ENCODE results near the gene CNOT6.

CNOT6 gene

DNA sequence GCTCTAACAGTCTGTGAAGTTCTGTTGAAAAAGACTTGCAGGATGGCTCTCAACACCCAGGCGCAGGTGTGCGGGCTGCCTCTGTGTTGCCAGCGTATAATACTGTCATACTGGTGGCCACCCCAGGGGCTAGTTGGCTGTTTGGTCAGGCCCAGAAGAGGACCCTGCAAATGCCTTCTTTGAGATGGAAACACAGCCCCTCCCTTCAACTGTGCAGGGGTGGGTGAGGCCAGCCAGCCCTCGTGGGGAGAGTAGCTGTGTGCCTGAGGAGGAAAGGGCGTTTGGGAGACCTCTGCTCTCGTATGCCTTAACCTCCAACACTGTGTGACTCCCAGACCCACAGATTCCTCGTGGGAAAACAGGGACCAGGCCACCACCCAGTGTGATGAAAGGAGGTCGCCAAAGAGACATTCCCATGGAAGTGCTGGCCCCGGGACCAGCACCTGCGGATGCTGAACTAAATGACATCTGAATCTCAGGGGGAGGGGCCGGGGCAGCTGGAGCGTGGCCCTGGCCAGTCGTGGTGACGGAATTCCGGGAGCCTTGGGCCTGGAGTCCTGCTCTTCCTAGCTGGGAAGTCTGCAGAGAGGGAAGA lies 108.4 kb downstream of the CNOT6 start:
- DNase-seq = no peak

DNA sequence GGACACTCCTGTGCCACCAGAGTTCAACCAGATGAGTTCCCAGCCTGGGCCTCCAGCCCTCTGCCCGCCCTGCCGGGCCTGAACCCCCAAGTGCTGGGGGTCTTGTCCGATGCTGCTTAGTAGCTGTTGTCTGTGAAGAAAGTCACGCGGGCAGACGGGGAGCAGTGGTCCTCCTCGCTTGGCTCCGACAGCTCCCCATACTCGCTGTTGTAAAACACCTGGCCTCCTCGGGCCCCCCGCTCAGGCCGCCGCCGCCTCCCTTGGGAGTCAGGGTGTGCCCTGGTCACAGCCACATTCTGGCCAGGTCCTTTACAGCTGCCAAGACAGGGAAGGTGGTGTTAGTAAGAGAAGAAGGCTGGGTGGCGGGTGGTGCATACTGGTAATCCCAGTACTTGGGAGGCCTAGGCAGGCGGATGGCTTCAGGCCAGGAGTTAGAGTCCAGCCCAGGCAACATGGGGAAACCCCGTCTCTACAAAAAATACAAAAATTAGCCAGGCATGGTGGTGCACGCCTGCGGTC lies 109.0 kb downstream of the CNOT6 start:
- no peak for DNase-seq

DNA sequence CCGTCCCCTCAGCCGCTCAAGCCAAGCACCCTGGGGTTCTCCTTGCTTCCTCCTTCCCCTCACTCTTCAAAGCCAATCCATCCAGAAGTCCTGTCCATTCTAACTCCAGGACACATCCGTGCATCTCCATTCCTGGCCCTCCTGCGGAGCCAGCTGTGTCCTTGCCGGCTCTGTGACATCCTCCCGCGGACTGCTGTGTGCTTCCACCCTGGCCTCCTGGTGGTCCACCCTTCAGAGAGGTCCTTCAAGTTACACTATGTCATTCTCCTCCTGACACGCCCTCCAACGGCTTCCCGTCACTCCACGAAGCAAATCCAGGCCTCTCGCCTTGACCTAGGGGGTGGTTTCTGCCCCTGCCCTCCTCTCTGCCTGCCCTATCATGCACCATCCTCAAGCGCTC lies 110.1 kb downstream of the CNOT6 start:
- DNase-seq = no peak

DNA sequence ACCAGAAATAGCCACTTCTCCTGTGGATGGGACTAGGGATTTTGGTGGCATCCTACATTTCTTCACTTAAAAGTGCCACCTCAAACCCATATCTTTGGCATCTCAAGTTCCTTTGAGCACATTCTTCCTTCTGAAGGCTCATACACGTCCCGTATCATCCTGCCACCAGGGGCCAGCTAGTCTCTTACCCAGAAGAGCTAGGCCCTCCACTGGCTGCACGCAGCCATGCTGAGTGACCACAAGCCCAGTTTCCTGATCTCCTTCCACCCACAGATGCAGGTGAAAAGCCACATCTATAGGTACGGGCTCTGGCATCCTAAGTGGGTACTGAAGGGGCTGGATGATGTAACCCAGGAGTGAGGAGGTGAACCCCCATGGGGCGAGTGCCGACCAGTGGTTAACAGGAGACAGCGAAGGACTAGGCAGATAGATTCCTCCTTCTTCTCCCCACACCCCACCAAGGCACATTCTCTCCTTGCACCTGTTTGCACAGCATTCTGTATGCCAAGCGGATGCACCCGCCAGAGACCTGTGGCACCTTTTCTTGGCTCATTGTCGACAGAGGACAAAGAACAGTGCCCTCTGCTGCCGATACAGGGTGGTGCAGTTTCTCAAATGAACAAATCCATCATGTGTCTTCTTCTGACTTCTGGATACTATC lies 111.5 kb downstream of the CNOT6 start:
- peak; percentile 36 to 55 for DNase-seq

DNA sequence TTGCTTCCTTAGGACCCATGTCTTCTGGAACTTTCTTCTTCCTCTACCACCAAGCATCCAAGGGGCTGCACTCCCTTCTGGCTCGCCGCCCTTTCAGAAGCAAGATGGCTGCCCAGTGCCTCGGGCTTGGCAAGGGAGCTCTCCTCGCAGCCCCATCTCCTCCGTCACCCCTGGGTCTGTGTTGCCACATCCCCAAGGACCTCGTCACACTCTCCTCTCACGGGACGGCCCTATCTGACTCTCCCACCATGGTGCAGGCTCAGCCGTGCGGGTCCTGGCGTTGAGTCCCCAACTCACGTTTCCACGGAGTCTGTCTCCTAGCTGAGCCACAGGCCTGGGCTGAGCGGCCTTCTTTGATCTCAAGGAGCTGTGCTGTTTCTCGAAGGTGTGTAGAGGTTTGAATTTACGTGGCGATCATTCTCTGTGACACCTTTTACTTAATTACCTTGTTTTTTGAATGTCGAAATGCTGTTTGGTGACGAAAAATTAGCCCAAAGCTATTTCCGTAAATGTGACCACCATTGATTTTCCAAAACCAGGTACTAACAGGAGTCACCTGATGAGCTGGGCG lies 112.1 kb downstream of the CNOT6 start:
- DNase-seq = no peak

DNA sequence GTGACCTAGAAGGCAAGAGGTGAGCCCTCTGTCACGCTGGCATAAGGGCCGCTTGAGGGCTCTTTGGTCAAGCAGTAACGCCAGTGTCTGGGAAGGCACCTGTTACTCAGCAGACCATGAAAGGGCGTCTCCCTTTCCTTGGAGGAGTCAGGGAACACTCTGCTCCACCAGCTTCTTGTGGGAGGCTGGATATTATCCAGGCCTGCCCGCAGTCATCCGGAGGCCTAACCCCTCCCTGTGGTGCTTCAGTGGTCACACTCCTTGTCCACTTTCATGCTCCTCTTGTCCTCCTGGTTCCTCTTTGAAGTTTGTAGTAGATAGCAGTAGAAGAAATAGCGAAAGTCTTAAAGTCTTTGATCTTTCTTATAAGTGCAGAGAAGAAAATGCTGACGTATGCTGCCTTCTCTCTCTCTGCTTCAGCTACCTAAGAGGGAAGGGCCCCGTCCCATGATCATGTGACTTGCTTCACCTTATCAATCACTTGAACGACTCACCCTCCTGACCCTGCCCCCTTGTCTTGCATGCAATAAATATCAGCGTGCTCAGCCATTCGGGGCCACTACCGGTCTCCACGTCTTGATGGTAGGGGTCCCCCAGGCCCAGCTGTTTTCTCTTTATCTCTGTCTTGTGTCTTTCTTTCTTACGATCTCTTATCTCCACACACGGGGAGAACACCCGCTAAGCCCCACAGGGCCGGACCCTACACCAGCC lies 113.8 kb downstream of the CNOT6 start:
- DNase-seq = no peak

DNA sequence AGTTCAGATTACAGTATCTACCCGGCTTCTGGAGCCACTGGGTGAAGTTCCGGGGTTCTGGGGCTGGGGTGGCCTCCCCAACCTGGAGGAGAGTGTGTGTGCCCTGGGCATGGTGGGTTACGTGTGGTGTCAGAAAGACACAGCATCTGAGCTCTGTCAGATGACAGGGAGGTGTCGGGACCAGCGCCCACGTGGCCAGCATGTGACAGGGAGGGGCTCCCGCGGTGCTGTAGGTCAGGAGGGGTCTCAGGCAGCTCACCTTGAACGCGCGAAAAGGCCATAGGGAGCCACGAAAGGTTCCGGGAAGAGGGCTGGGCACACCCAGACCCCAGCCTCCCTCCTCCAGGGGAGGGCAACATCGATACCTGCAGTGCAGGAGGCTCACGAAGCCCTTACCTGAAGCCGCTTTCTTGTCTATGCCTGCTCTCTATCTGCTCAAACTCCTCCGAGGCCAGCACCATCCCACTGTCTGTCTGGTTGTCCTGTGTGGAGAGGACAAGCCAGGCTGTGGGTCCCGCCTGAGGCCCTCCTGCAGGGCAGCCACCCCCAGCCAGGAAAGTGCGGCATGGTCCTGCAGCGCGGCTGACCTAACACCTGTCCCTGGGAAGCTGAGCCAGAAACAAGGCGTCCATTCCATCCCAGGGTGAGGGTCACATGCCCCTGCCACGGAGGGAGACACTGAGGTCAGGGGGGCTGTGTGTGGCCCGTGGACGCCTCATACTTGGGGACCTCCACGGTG lies 114.6 kb downstream of the CNOT6 start:
- no peak for DNase-seq

DNA sequence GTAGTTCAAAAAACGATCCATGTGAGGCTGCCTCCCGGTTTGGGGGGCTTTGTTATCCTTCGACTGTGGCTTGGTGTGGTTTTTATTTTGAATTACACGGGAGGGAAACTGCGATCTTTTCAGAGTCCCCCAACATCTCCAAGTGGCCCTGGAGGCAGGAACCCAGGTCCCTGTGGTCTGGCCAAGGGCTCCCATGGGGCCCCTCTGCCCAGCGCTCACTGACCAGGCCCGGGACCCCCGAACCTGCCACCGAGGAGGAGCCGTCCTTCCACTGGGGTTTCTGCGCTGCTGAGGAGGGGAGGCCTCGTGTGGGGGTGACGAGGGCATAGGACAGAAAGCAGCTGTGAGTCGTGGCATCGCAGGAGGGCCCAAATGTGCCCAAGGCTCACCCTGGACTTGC lies 115.2 kb downstream of the CNOT6 start:
- DNase-seq = no peak

DNA sequence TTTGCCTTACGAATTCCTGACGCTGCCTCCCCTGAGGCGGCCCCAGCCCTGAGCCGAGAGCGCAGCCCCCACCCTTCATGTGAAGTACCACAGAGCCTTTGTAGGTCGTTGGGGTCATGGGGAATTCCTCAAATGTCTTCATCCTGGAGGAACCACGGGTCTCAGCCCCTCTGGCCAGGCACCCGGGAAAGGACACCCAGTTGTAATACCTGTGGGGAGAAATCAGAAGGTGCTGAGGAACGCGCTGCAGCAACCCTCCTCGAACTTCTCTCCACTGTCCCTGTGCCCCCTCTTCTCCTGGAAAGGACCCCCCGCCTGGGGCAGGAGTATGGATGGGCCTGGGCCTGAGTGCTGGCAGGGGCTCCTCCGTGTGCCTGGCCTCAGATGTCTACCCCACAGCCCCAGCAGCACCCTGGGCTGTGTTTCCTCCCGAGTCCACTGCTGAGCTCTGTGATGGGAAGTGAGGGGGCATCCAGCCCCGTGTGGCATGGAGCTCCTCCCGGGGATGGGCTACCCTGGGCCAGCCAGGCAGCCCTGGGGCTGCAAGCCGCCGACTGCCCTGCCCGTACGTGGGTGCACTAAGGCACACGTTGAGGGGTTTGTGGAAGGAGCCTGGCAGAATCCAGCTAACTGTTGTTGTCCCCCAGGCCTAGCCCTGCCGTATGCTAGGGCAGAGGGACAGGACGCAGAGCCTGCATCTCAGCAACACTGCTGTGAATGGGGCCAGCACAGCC lies 115.8 kb downstream of the CNOT6 start:
- DNase-seq = no peak

DNA sequence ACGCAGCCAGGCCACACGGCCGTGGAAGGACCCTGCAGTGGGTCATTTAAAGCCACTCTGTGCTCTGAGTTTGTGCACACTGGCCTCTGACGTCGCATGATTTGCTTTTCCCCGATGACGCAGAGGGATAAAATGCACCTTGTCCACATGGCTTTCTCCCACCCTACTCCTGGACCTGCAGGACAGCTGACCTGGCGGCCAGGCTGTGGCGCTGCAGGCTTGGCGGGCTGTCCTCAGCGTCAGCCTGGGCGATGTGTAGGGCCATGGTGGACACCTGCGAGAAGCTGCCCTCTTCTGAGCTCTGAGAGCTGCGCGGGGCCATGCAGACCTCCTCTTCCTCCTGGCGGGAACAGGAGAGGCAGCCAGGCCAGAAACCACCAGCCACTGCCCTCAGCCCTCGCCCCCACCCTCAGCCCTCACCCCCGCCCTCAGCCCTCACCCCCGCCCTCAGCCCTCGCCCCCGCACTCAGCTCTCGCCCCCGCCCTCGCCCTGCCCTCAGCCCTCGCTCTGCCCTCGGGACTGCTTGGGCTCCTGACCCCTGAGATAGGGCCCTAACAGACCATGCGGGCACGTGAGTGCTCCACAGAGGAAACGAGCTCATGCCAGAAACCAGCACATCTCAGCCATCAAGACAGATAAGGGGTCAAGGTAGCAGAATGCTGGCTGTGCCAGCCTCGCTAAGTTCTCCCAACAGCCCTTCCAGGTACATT lies 117.1 kb downstream of the CNOT6 start:
- no peak for DNase-seq

DNA sequence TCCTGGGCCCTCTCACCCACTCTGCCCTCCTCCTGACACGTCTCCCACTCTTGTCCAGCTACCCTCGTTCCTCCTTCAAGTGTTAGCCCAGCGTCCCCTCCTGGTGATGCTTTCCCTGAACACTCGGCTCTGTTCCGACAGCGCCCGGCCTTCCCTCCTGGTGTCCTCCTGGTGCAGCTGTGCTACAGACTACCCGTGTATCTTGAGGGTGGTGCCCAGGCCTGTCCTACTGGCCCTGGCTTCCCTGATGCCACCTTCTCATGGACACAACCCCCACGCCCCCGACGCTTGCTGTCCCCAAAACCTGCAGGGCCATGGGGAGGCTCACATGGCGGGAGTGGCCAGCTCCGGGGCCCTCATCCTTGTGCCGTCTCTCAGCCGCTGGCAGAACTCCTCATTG lies 118.5 kb downstream of the CNOT6 start:
- DNase-seq = no peak

DNA sequence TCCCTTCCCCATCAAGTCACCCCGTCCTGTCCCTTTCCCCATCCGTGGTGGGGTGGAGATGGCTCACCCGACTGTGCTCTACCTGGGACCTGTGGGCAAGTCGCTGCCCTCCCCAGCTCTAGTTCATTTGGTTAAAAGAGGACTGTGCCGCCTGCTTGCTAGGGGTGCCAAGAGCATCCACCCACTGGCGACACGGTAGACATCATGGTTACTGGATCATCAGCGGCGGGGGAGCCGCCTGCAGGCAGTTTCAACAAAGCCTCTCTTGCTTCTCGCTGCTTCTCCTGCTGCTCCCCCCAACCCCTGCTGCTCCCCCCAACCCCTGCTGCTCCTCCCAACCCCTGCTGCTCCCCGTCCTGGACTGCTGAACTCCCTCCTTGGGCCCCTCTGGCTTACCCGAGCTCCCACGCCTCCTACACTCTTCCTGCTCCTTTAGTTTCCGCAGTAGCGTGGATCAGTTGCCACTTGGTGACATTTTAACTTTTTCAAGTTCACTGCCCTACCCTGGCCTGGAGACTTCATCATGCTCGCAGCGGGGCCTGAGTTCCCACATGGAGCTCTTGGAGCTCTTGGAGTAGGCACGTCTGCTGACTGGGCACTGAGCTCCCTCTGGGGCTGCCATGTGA lies 119.1 kb downstream of the CNOT6 start:
- DNase-seq = no peak

DNA sequence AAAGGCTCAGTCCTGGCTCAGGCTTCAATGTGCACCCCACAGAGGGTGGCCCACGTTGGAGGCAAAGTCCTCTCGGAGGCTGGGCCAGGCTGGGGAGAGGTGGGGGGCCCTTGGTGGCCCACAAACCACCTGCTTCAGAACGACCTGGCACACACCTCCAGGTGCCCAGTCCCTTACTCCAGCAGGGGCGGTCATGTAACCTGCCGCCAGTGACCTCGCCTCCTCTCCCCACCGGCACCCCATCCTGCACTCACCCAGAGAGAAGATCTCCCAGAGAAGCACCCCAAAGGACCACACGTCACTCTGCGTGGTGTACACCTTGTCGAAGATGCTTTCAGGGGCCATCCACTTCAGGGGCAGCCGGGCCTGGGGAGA lies 119.6 kb downstream of the CNOT6 start:
- DNase-seq = no peak

DNA sequence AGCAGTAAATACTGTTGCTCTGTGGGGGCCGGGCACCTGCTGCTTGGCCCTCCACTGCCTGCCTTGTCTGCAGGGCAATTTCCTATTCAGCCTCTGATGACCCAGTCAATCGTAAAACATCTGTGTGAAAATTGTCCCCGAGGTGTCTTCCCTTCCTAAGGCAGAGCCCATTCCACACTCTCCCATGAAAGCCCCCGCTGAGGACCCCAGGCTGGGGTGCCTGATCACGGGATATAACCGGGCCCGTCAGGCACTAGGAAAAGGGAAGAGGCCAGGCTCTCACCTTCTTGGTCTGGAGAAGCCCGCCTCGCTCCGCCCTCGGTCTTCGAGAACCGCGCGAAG lies 124.3 kb downstream of the CNOT6 start:
- no peak for DNase-seq

DNA sequence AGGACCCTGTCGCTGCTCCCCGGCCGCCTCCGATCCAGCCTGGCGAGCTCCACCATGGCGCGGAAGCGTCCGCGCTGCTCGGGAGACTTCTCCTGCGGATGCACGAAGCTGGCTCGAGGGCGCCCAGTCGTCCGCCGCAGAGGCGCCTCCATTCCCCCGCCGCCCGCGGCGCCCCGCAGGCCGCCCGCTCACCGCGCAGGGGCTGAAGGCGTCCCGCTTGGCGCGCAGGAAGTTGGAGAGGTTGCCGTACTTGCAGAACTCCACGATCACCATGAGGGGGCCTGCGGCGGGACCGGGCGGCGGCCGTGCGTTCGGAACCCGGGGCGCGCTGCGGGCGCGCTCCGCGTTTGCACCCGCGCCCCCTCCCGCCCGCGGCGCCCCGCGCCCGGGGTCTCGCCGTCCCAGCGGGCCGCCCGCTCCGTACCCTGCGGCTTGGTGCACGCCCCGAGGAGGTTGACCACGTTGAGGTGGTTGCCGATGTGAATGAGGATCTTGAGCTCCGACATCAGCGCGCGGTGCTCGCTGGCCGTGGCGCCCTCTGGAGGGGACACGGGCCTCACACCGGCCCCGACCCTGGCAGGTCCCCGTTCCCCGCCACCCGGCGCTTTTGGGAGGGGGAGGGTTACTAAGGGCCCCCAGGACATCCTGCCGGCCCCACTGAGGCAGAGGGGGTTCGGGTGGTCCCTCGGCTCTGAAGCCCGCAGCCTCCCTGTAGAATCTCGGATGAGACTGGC lies 124.8 kb downstream of the CNOT6 start:
- peak in 1 of 2 donors; percentile 22 for DNase-seq

DNA sequence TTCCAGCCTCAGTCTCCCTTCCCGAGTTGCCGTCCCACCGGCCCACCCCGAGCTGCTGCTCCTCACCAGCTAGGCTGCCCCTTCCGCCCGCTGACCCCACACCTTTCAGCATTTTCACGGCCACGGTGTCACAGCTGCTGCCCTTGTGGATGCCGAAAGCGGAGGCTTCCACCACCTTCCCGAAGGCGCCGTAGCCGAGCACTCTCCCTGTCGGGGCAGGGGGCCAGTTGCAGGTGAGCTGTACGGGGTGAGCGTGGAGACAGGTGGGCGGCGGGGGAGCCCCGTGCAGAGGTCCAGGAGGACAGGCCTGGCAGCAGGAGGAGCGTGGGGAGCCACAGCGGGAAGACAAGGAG lies 125.4 kb downstream of the CNOT6 start:
- no peak for DNase-seq

DNA sequence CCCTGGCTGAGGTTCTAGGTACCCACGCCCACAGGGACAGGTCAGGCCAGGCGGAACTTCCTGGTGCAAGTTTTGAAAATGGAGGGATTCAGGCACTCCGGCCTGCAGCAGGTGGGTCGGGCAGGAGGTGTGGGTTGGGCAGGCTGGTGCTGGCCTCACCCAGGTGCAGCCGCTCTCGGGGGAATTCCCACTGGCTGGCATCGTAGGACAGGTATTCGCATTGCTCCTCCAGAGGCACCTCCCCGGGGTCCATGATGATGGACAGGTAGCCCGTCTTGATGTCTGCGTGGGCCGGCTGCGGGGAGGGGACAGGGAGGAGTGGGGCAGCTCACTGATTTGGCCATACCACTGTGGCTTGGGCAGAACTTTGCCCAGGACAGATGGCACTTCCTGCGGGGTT lies 125.8 kb downstream of the CNOT6 start:
- no peak for DNase-seq

DNA sequence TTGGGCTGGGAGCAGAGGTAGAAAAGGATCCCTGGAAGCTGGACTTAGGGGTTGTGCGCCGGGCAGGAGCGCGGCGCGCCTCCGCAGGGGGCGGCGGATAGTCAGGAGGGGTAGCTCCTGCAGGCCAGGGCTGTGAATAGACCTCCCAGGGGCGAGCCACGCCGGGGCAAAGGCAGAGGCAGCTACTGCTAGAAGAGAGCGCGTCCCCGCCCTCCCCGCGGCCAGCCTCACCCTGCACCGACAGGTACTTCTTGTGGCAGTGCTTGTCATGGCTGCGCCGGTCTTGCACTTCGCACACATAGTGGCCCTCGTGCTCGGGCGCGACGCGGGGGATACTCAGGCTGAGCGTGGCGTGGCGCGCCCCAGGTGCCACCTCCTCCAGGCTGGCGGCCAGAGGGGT lies 127.1 kb downstream of the CNOT6 start:
- DNase-seq = no peak

DNA sequence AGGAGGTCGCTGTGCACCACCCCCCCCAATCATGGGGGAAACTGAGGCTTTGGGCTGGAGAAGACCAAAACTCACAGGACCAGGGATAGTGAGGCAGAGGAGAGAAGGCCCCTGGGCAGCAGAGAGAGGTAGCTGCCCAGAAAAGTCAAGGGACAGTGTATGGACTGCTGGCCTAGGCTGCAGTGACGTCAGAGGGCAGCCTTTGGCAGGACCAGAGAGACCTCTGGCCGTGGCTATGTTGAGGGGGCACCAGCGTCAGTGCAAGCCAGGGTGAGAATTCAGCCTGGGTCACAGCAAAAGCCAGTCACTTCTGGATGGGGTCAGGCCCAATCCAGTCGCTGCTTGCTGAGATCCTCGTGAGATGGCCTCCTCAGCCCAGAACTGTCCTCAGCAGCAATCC lies 128.7 kb downstream of the CNOT6 start:
- no peak for DNase-seq

DNA sequence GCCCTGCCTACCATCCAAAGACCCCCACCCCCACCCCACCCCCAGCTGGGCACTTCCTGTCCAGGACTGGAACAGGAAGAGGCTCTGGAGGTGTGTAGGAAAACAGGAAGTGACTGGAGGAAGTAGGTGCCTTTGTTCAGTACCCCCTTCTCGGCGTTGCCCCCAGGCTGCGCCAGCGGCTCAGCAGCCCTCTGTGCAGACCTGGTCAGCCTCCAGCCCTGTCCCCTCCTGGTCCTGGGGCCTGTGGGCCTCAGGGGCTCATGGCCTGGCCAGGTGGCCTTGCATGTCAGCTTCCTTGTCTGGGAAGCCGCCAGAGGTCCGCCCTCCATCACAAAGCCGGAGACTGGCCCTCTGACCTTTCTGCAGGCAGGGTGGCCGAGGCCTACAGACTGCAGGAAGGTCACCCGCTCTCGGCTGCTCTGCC lies 129.2 kb downstream of the CNOT6 start:
- no peak for DNase-seq

DNA sequence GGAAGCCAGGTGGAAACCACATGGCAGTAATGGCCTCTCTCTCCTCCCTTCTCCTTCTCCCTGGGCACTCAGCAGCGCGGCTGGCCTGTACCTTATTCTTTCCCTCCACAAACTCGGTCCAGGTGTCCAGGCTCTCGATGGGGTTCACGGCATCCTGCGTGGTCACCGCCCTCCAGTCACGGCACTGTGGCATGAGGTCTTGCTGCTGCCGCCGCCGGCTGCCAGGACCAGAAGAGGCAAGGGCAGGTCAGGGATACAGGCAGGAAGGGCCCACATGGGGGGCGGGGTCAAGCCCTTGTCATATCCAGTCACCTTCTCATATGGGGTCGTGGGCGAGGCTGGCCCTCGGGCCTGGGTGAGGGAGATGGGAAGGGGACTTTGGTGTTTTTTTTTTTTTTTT lies 129.7 kb downstream of the CNOT6 start:
- DNase-seq = no peak

All from CD4-positive, alpha-beta T cell treated with Interleukin-4 for 1 hour (primary cell).